HG03159 (cell line): Measurements from ENCODE around the gene PHGDH.
A peak's percentile ranks its signal among the peaks of the same experiment; 100 is the strongest.
"Not testable (repeated sequence)": the region's sequence is repeated elsewhere in the genome, so short reads cannot be mapped to it uniquely, and the experiment has no call there.

ENCODE experiments used
- ATAC-seq: cut with Tn5 transposase; IDR thresholded peaks from one replicate; pipeline ENCODE4 v1.9.1; 2021; ENCODE audit warnings: mild to moderate bottlenecking, moderate library complexity; ENCODE audit not compliant: unreplicated experiment

The PHGDH gene

GRCh38 chr1:119696863-119697262 lies 14.9 kb upstream of the PHGDH start:
- not testable (repeated sequence) for ATAC-seq

- no peak for ATAC-seq
Measured at GRCh38 chr1:119697598-119697997, 14.1 kb upstream of the PHGDH start.

GRCh38 chr1:119700326-119700725 lies 11.4 kb upstream of the PHGDH start:
- ATAC-seq, result no peak

GRCh38 chr1:119701659-119702058 lies 10.1 kb upstream of the PHGDH start:
- ATAC-seq, result no peak

GRCh38 chr1:119702384-119702783 lies 9.3 kb upstream of the PHGDH start:
- no peak for ATAC-seq

GRCh38 chr1:119703666-119704450 lies 7.9 kb upstream of the PHGDH start:
- no peak for ATAC-seq

- not testable (repeated sequence) for ATAC-seq
Measured at GRCh38 chr1:119706599-119706998, 5.1 kb upstream of the PHGDH start.

- ATAC-seq, result not testable (repeated sequence)
Measured at GRCh38 chr1:119711356-119711803, 354 bp upstream of the PHGDH start.

GRCh38 chr1:119712342-119713038 lies 756 bp downstream of the PHGDH start:
- ATAC-seq, result peak; percentile 39

- ATAC-seq, result peak; percentile 15
Measured at GRCh38 chr1:119713039-119713748, 1.5 kb downstream of the PHGDH start.

GRCh38 chr1:119713749-119714456 lies 2.2 kb downstream of the PHGDH start:
- ATAC-seq, result no peak

GRCh38 chr1:119714583-119714982 lies 2.8 kb downstream of the PHGDH start:
- ATAC-seq, result no peak

GRCh38 chr1:119715542-119715941 lies 3.8 kb downstream of the PHGDH start:
- ATAC-seq, result no peak

- no peak for ATAC-seq
Measured at GRCh38 chr1:119718409-119718808, 6.7 kb downstream of the PHGDH start.

GRCh38 chr1:119718972-119719371 lies 7.2 kb downstream of the PHGDH start:
- no peak for ATAC-seq

GRCh38 chr1:119720866-119721440 lies 9.2 kb downstream of the PHGDH start:
- ATAC-seq, result no peak

- ATAC-seq, result no peak
Measured at GRCh38 chr1:119721896-119722295, 10.2 kb downstream of the PHGDH start.

GRCh38 chr1:119724611-119725218 lies 13.0 kb downstream of the PHGDH start:
- ATAC-seq, result no peak

- no peak for ATAC-seq
Measured at GRCh38 chr1:119725626-119726025, 13.9 kb downstream of the PHGDH start.

GRCh38 chr1:119727991-119728390 lies 16.3 kb downstream of the PHGDH start:
- ATAC-seq, result no peak
